Measurements from ENCODE around the gene AUP1.
A peak's percentile ranks its signal among the peaks of the same experiment; 100 is the strongest.

The AUP1 gene

DNA sequence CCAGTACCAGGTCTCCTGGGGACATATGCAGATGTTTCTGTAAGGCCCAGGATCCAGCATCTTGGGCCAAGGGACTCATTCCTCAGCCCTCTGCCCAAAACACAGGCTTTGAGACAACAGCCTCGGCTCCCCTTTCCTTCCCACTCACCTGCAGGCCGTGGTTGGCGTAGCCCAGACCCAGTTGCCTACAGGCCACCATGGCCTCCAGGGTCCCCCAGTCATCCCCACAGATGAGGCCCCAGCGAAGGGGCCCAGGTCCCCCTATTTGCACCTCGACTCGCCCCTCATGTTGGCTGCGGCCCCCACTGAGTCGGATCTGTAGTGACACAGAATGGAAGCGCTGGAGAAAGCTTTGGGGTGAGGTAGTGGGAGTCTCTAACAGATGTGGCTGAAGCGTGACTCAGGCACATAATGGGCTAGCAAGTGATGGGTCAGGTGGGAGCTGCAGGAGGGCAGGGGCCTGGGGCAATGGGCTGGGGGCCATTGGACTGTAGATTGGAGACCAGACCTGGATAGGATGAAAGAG lies 6.0 kb upstream of the AUP1 start:
- no peak for DNase-seq (ENCODE audit: low read depth in 2 of 2)

- no peak for DNase-seq (ENCODE audit: low read depth in 2 of 2)
Observed at GRCh38 chr2:74534411-74534810, 4.9 kb upstream of the AUP1 start.

DNA sequence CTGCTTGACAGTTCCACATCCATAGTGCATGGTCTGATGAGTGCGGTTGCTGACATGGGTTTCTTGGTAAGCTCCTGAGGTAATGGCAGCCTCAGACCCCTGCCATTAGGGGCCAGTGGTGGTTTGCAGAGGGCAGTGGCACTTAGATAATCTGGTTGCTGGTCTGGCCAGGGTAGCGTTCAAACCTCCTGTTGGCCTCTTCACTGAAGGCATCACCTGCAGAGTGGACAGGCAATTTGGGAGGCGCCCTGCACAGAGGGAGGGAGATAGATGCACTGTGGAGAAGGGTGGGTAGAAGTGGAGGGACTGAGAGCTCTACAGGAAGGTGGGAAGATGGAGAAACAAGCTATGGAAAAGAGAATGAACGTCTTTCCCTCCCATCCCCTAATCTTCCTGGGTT lies 4.0 kb upstream of the AUP1 start:
- no peak for DNase-seq (ENCODE audit: low read depth in 2 of 2)

DNA sequence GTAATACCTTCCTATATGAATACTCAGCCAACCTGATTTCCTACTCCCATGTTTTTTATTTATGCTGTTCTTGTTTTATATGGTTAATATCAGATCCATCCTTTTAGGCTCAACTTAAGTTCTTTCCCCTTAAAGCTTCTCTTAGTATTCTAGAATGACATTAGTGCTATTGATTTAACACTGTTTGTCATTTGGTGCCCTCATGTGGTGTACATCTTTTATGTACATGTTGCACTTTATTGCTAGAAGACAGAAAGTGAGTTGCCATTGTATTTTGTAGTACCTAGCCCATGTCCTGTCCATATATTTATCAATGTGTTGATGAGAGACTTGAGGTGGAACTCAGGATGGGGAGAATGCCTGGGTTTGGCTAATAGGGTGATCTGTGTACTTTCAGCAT lies 2.7 kb upstream of the AUP1 start:
- DNase-seq (ENCODE audit: low read depth in 2 of 2): no peak

DNA sequence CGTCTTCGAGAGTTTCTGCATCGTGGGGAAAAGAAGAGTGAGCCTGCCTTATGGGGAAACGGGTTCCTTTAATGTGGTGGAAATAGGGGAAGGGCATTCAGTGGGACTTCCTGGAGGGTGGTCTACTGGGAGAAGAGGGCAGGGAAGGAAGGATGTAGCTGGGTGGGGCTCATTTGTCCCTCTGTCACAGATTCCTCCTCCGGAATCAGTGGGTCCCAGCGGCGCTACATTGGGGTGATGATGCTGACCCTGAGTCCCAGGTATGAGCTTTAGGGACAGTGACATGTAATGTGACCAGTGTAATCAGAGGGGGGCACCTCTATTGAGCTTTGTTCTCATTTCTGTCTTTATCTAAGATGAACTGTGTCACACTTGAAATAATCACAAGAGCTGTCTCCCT lies 2.2 kb upstream of the AUP1 start:
- no peak for DNase-seq (ENCODE audit: low read depth in 2 of 2)

DNA sequence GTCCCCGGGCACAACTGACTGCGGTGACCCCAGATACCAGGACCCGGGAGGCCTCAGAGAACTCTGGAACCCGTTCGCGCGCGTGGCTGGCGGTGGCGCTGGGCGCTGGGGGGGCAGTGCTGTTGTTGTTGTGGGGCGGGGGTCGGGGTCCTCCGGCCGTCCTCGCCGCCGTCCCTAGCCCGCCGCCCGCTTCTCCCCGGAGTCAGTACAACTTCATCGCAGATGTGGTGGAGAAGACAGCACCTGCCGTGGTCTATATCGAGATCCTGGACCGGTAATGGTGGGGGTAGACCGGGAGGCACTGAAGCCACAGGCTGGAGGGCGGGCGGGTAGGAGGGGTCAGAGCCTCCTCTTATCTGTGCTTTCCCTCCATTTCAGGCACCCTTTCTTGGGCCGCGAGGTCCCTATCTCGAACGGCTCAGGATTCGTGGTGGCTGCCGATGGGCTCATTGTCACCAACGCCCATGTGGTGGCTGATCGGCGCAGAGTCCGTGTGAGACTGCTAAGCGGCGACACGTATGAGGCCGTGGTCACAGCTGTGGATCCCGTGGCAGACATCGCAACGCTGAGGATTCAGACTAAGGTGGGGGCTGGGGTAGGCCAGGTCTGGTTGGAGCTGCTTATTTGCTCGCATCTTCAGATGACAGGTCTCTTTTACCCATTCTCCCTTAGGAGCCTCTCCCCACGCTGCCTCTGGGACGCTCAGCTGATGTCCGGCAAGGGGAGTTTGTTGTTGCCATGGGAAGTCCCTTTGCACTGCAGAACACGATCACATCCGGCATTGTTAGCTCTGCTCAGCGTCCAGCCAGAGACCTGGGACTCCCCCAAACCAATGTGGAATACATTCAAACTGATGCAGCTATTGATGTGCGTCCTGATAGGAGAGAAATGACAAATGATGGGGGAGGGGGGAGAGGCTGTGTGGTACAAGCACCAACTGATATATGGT lies 1.0 kb upstream of the AUP1 start:
- DNase-seq (ENCODE audit: low read depth in 2 of 2): peak; percentile 30 to 42

- no peak for DNase-seq (ENCODE audit: low read depth in 2 of 2)
Observed at GRCh38 chr2:74528600-74529356, 728 bp downstream of the AUP1 start.

- DNase-seq (ENCODE audit: low read depth in 2 of 2): no peak
Observed at GRCh38 chr2:74527741-74528140, 1.8 kb downstream of the AUP1 start.

- no peak for DNase-seq (ENCODE audit: low read depth in 2 of 2)
Observed at GRCh38 chr2:74526649-74527230, 2.8 kb downstream of the AUP1 start.

DNA sequence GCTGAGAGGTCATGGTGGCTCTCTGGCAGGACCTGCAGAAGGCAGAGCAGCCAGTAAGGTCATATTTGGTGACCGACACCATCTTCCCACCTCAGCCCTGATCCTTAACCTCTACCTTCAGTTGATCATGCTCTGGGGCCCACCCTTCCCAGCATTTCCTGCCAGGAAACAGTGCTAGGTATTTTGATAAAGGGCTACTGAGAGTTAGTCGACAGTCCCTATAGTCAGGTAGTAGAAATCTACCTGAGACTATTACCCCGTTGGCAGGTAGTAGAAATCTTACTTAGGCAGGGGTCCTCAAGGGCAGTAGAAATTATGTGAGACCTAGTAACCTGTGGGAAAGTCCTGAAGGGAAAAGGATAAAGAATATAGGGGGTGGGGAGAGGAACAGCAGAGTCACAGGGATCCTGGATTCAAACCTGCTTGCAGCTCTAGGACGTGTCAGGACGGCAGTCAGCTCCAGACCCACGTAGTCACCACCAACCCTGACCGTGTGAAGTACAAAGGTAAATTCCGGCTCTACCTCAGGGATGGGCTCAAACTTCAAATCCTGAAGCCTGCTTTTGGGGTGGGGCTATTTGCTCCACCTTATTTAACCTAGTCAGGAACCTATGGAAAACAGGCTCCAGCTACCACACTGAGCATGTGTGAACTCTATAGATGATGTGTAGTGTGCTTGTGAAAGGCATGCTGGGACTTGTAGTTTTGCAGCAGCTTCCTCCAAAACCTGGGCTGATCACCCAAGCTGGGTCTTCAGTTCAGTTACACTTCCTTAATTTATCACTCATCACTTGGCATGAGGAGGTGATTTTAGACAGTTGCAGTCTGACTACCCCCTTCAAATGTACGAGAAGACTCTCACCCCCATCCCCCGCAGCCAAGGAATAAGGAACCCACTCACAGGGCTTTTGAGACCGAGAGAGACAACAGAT lies 3.5 kb downstream of the AUP1 start, which contains the start of gene DQX1:
DQX1 (minus strand) TSS at position 515 of the 932 bp plus-strand sequence; CDS start at position 13, 502 bp downstream.
- no peak for DNase-seq (ENCODE audit: low read depth in 2 of 2)

GRCh38 chr2:74524955-74525716 lies 4.4 kb downstream of the AUP1 start:
- no peak for DNase-seq (ENCODE audit: low read depth in 2 of 2)

- DNase-seq (ENCODE audit: low read depth in 2 of 2): no peak
Observed at GRCh38 chr2:74524005-74524404, 5.5 kb downstream of the AUP1 start.

- no peak for DNase-seq (ENCODE audit: low read depth in 2 of 2)
Observed at GRCh38 chr2:74522516-74522915, 7.0 kb downstream of the AUP1 start.

GRCh38 chr2:74516650-74517049 lies 12.9 kb downstream of the AUP1 start:
- DNase-seq (ENCODE audit: low read depth in 2 of 2): no peak

DNA sequence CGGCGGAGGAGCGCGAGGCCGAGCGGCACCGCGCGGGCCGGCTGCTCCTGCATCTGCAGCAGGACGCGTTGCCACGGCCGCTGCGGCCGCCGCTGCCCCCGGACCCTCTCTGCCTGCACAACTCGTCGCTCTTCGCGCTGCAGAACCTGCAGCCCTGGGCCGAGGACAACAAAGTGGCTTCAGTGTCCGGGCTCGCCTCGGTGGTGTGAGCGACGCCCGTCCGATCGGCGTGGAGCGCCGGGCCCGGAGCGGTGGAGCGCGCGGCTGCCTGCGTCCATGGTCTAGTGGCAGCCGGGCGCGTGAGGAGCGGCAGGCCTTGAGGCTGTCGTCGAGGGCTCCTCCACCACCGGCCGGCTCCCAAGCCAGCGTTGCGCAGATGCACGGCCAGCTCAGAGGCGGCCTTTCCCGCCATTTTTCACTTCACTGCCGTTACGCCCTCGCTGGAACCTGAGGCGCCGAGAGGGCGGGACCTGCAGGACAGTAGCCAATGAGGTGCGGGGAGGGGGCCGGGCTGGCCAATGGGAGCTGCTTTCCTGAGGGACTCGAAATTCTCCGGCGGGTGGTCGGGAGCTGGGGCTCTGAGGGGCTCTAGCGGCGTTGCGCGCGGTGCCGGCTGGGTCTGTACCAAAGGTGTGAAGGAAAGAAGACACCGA lies 13.4 kb downstream of the AUP1 start:
- peak; percentile 65 to 72 for DNase-seq (ENCODE audit: low read depth in 2 of 2)

DNA sequence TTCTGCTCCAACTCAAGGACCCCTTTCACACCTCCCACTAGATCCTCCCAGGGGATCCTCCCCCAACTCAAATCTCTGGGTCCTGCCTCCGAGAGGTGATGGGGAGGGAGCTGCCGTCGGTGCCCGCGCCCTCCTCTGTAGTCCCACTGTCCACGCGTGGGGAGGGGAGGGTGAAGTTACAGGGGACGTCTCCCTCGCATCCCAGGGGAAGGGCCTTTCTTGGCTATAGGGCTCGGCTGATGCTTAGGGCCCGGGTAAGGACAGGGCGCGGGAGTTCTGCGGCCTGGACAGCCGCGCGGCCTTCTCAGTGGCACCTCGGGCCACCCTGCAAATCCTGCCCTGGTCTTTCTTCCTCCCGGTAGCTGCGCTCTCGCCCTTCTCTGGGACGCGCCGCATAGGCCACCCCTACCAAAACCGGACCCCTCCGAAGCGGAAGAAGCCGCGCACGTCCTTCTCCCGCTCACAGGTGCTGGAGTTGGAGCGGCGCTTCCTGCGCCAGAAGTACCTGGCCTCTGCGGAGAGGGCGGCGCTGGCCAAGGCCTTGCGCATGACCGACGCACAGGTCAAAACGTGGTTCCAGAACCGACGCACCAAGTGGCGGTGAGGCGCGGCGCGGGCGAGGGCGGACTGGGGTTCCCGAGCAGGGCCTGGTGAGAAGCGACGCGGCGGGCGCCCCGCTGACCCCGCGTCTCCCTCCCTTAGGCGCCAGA lies 14.1 kb downstream of the AUP1 start:
- DNase-seq (ENCODE audit: low read depth in 2 of 2): no peak

GRCh38 chr2:74514368-74515270 lies 14.9 kb downstream of the AUP1 start, which contains the start of gene TLX2:
Gene TLX2, plus strand, starts transcription at chr2:74514450. Its CDS starts 357 bp downstream, at chr2:74514807.
- no peak for DNase-seq (ENCODE audit: low read depth in 2 of 2)

Data from stimulated activated CD4-positive, alpha-beta T cell treated with anti-CD3 and anti-CD28 coated beads, Interleukin-4, amount 100 ng/mL, for 48 hours (primary cell).